ENCODE data around the gene FANCG.

Gene FANCG

DNA sequence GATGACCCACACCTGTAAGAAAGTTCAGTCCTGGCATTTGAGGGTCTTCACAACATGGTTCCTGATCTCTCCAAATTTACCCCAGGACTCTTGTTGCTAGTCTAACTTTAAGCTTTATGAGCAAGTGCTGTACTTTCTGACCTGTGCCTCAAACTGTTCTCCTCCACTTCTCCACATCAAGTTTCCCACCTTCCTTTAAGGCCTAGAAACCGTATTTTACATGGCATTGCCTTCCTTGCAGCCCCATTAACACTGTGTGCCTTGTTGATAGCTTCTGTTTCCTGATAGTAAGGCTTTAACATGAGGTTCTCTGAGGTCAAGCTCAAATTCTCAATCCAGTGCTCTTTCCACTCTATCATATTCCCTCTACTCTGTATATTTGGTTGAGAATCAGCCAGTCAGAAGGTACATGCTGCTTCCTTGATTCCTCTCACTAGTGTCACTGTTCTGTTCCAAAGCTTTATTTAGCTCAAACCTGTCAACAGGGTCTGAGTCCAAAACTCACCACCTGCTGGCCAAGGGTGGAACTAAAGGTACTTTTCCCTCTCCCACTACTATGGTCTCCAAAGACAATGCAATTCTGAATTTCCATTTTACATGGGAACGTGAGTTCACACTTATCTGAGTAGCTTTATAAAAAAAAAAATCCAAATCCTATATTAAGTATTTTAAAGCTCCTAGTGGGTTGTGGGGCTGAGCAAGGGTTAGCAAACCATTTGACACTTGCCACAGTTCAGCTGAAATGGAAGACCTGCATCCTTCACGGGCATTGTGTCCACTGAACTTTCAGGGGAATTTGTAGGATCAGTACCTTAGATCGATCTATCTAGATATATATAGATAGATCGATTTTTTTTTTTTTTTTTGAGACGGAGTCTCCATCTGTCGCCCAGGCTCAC lies 28.4 kb downstream of the FANCG start:
- in situ Hi-C loops (cut with HindIII; ENCODE audit: low pct_unique_long_range_greater_than_20kb, low sequenced_read_pairs), result no loop called here
- TF ChIP-seq JUND (IDR thresholded peaks at IDR 0.05; ENCODE audit: low read depth), result no peak
- peak; percentile 17 to 66 for DNase-seq (ENCODE audit: low read depth in 1 of 2, low spot score in 1 of 2)

- in situ Hi-C loops (cut with HindIII; ENCODE audit: low pct_unique_long_range_greater_than_20kb, low sequenced_read_pairs), result no loop called here
- no peak for DNase-seq (ENCODE audit: low read depth in 1 of 2, low spot score in 1 of 2)
- no peak for TF ChIP-seq JUND (IDR thresholded peaks at IDR 0.05; ENCODE audit: low read depth)
Measured at GRCh38 chr9:35048511-35048910, 31.2 kb downstream of the FANCG start.

DNA sequence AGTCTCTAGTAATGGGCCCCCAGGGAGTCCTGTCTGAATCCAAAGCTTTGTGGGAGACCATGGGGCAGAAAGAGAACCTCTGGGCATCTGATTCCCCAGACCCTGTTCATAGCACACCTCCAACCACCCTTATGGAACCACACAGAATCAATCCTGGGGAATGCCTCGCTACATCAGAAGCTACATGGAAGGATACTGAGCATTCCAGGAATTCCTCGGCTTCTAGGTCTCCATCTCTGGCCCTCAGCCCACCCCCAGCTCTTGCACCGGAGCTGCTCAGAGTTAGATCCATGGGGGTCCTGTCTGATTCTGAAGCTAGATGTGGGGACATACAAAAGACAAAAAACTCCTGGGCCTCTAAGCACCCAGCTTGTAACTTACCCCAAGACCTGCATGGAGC lies 35.7 kb downstream of the FANCG start:
- in situ Hi-C loops (cut with HindIII; ENCODE audit: low pct_unique_long_range_greater_than_20kb, low sequenced_read_pairs), result no loop called here
- TF ChIP-seq JUND (IDR thresholded peaks at IDR 0.05; ENCODE audit: low read depth), result no peak
- no peak for DNase-seq (ENCODE audit: low read depth in 1 of 2, low spot score in 1 of 2)

DNA sequence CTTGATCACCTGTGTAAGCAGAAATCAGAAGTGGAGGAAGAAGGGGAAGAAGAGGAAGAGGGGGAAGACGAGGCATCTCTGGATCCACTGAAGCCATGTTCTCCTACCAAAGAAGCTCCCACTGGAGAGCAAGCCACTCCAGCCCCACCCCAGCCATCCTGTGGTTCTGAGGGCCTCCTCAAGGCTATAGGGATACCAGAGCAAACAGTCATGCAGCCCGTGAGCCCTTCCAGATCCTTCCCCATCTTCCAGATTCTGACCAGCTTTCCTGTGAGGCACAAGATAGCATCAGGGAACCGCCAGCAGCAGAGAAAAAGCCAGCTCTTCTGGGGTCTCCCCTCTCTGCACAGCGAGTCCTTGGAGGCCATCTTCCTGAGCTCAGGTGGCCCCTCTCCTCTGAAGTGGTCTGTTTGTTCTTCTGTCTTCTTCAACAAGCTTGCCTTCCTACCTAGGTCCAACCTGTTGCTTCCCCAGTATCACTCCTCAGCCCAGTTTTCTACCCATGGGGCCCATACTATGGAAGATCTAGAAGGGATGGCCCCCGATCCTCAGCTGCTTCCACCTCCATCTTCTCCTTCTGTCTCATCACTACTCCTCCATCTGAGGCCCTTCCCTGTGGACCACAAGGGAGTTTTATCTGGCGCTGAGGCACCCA lies 36.7 kb downstream of the FANCG start:
- no peak for TF ChIP-seq JUND (IDR thresholded peaks at IDR 0.05; ENCODE audit: low read depth)
- DNase-seq (ENCODE audit: low read depth in 1 of 2, low spot score in 1 of 2), result no peak
- in situ Hi-C loops (cut with HindIII; ENCODE audit: low pct_unique_long_range_greater_than_20kb, low sequenced_read_pairs), result no loop called here

DNA sequence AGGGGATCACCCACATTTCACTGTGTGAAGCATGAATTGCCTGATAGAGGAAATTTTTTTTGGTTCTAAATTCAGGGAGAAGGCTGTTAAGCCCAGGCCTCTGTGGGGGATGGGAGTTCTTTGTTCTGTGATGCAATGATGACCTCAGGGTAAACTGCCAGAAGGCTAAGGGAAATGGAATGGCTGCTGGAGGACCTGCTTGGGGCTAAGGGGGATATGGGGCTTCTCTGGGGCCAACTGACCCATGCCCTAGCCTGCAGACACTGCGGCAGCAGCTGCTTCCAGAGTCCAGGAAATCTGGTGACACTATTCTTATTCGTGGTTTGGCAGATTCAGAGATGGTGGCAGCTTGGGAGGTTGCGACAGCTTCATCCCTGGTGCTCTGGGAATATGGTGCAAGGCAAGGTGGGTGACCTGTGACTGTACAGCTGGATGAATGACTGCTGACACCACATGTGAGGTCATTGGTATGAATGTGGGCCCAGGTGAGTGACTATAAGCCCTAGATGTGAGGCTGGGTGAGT lies 37.6 kb downstream of the FANCG start:
- no peak for TF ChIP-seq JUND (IDR thresholded peaks at IDR 0.05; ENCODE audit: low read depth)
- DNase-seq (ENCODE audit: low read depth in 1 of 2, low spot score in 1 of 2), result no peak
- in situ Hi-C loops (cut with HindIII; ENCODE audit: low pct_unique_long_range_greater_than_20kb, low sequenced_read_pairs), result no loop called here

DNA sequence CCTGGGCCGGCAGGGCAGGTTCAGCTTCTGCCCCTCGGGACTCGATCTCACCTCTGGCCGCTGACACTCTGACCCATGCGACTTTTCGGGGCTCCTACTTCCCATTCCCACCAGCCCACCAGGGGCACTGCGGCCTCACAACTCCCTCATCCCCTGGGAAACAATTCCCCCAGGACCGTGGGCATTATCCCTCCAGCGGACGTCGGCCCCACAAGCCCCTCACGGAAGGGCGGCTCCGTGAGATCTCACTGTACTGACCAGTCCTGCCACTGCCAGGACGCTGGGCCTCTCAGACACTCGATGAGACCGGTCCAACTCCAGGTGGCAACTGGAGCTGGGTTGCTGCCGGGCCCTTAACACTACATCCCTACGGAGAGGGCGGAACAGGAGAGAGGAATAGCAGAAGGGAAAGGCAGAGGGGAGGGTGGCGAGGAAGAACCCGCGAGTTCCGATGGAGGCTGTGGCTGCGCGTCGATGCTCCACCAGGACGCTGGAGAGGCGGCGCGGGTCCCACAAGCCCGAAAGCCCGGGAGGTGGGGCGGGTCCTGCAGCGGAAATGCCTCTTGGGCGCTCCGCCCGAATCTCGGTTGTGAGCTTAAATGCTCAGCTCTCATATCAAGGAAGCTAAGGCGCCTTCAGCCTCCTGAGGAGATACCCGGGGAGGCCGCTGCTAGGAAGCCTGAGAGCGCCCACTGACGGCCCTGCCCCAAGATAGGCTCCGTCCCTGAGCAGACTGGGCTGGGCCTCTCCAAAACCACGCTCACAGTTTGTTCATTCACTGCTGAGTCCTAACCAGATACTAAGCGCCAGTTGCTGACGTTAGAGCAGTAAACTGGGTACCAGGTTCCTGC lies 43.7 kb downstream of the FANCG start:
- no peak for TF ChIP-seq JUND (IDR thresholded peaks at IDR 0.05; ENCODE audit: low read depth)
- in situ Hi-C loops (cut with HindIII; ENCODE audit: low pct_unique_long_range_greater_than_20kb, low sequenced_read_pairs), result no loop called here
- no peak for DNase-seq (ENCODE audit: low read depth in 1 of 2, low spot score in 1 of 2)

- in situ Hi-C loops (cut with HindIII; ENCODE audit: low pct_unique_long_range_greater_than_20kb, low sequenced_read_pairs), result no loop called here
- no peak for DNase-seq (ENCODE audit: low read depth in 1 of 2, low spot score in 1 of 2)
- no peak for TF ChIP-seq JUND (IDR thresholded peaks at IDR 0.05; ENCODE audit: low read depth)
Measured at GRCh38 chr9:35033101-35033500, 46.6 kb downstream of the FANCG start.

DNA sequence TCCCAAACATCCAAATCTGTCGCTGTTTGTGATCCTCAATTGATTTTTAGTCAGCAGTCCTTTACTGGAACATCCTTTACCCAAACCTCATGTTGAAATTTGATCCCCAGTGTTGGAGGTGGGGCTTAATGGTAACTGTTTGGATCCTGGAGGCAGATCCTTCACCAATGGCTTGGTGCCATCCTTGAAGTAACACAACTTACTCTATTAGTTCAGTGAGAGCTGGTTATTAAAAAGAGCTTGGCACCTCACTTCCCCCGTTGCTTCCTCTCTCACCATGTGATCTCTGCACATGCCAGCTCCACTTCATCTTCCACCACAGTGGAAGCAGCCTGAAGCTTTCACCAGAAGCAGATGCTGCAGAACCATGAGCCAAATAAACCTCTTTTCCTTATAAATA lies 49.9 kb downstream of the FANCG start:
- in situ Hi-C loops (cut with HindIII; ENCODE audit: low pct_unique_long_range_greater_than_20kb, low sequenced_read_pairs), result no loop called here
- no peak for TF ChIP-seq JUND (IDR thresholded peaks at IDR 0.05; ENCODE audit: low read depth)
- peak in 1 of 2 experiments; percentile 55 for DNase-seq (ENCODE audit: low read depth in 1 of 2, low spot score in 1 of 2)

GRCh38 chr9:35029241-35029640 lies 50.5 kb downstream of the FANCG start:
- in situ Hi-C loops (cut with HindIII; ENCODE audit: low pct_unique_long_range_greater_than_20kb, low sequenced_read_pairs), result no loop called here
- TF ChIP-seq JUND (IDR thresholded peaks at IDR 0.05; ENCODE audit: low read depth), result no peak
- no peak for DNase-seq (ENCODE audit: low read depth in 1 of 2, low spot score in 1 of 2)

GRCh38 chr9:35028341-35028740 lies 51.4 kb downstream of the FANCG start:
- no peak for TF ChIP-seq JUND (IDR thresholded peaks at IDR 0.05; ENCODE audit: low read depth)
- no peak for DNase-seq (ENCODE audit: low read depth in 1 of 2, low spot score in 1 of 2)
- in situ Hi-C loops (cut with HindIII; ENCODE audit: low pct_unique_long_range_greater_than_20kb, low sequenced_read_pairs), result no loop called here

- no peak for DNase-seq (ENCODE audit: low read depth in 1 of 2, low spot score in 1 of 2)
- in situ Hi-C loops (cut with HindIII; ENCODE audit: low pct_unique_long_range_greater_than_20kb, low sequenced_read_pairs), result no loop called here
- no peak for TF ChIP-seq JUND (IDR thresholded peaks at IDR 0.05; ENCODE audit: low read depth)
Measured at GRCh38 chr9:35027860-35028259, 51.9 kb downstream of the FANCG start.

- no peak for DNase-seq (ENCODE audit: low read depth in 1 of 2, low spot score in 1 of 2)
- in situ Hi-C loops (cut with HindIII; ENCODE audit: low pct_unique_long_range_greater_than_20kb, low sequenced_read_pairs), result no loop called here
- no peak for TF ChIP-seq JUND (IDR thresholded peaks at IDR 0.05; ENCODE audit: low read depth)
Measured at GRCh38 chr9:35027374-35027773, 52.4 kb downstream of the FANCG start.
